ENCODE measurements around the gene CREB5.

The CREB5 gene

DNA sequence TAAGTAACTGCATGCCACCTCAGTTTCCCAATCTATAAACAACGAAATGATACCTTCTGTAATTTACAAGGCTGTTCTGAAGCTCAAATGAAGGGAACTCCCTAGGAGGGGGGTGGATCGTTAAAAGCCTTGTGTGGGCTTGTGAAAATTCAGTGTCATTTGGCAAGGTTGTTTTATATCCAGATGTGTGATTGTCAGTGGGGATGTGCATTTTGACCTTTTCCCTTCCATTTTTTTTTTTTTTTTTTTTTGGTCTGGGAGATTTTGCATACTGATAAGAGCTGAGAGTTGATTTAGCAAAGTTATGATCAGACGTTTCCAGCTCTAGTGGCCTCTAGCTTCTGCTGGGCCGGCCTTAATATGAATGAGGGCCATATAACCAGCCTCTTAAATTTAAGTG, 22.8 kb downstream of the CREB5 start:
- H3K9me3 Mint-ChIP-seq = no peaks in the 10 kb centered on the region
- H3K4me1 Mint-ChIP-seq (ENCODE audit: low read depth) = peaks cover 7% of the 10 kb centered on the region
- H3K27ac Mint-ChIP-seq = no peak overlapping the region
- no peak overlapping the region for H3K4me3 Mint-ChIP-seq
- no peaks in the 10 kb centered on the region for H3K36me3 Mint-ChIP-seq (ENCODE audit: low read depth)
- H3K27me3 Mint-ChIP-seq = peaks cover 44% of the 10 kb centered on the region
- intact Hi-C loops (cut with micrococcal nuclease) = no loop called here

DNA sequence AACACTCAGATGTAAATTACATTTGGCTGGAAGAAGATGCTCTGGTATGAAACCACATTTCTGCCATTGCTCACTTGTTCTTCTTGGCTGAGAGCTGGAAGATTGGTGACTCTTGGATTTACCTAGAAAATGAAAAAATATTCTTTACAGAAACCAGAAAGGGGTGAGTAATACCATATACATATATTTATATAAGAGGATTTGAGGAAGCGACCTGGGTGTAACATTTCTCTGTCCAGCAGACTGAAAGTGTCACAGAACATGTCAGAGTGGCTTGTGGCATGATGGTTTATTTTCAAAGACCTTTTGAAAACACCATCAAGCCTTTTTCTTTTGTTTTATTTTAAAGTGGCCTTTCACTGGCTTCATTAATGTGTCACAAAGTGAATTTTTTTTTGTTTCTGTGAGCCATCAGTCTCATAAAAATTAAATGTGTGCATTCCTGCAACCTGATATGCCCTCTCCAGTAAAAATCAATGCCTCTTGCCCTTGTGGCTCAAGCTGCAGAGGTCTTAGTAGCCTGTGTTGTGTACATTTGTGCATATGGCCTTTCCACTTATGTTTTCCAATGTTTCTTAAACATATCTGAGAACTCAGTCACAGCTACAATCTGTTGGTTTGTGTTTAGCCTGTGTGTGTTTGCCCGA, 23.5 kb downstream of the CREB5 start:
- Mint-ChIP-seq H3K27me3 (peaks cover 45% of the 10 kb centered on the region), H3K27ac (no peak overlapping the region), H3K4me3 (no peak overlapping the region), H3K9me3 (no peaks in the 10 kb centered on the region), H3K4me1 (ENCODE audit: low read depth) (peaks cover 7% of the 10 kb centered on the region), H3K36me3 (ENCODE audit: low read depth) (no peaks in the 10 kb centered on the region)
- intact Hi-C loops (cut with micrococcal nuclease) = no loop called here

DNA sequence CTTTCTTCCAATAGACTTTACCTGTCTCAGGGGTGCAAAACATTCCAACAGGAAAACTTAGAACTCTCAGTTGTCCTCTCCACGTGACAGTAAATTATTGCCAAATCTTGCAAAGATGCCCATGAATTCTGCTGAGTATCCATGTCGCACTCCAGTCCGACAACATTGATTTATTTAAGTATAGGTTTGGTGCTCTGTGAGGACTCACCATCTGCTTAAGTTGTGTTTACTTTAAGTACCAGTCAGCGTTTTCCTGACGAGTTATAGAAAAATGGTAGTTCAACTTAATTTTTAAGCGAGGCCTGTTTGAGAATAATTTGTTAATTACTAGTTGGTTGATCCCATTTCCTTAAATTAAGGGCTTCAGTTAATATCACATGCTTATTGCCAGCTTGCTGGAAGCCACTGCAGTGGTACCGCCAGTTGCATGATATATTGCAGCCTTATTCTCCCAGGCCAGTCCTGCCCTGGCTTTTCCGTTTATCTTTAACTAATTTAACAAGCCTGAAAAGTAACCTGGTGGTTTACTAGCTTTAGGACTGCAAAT, 27.8 kb downstream of the CREB5 start:
- no peaks in the 10 kb centered on the region for H3K4me1 Mint-ChIP-seq (ENCODE audit: low read depth)
- H3K27ac Mint-ChIP-seq = no peak overlapping the region
- H3K36me3 Mint-ChIP-seq (ENCODE audit: low read depth) = no peaks in the 10 kb centered on the region
- H3K27me3 Mint-ChIP-seq = peaks cover 38% of the 10 kb centered on the region
- H3K4me3 Mint-ChIP-seq = no peak overlapping the region
- no peaks in the 10 kb centered on the region for H3K9me3 Mint-ChIP-seq
- intact Hi-C loops (cut with micrococcal nuclease) = no loop called here

DNA sequence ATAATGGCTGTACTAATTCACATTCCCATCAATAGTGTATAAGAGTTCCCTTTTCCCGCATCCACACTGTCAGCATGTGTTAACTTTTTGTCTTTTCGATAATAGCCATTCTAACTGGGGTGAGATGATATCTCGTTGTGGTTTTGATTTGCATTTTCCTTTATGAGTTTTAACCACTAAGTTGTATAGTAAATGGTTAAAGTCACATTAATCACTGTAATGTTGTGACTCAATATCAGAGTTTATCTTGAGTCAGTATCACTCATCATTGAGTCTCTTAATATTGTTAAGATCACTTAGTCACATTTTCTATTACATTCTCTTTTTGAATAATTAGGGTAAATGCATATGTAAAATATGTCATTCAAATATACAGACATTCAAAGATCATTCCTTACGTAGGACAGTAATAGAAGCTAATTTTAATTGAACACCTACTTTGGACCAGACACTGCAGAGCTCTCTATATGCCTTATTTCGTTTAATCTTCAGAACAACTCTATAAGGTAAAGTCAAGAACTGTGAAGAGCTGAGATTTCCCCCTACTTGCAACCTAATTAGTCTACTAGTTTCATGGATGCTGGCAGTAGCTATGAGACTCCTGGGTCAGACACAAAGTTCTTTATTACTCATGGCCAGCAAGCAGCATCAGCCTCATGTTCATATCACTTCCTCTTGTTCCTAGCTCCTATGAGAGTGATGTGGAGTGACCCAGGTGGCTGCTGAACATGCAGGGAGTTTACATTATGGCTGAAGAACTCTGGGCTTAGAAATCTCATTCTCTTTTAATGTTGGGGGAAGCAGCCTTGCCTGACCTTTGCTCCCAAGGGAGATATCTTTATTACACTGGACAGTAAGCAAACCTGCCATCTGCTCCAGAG, 30.5 kb downstream of the CREB5 start:
- H3K4me3 Mint-ChIP-seq = no peak overlapping the region
- H3K27me3 Mint-ChIP-seq = peaks cover 32% of the 10 kb centered on the region
- H3K27ac Mint-ChIP-seq = no peak overlapping the region
- no peaks in the 10 kb centered on the region for H3K9me3 Mint-ChIP-seq
- H3K4me1 Mint-ChIP-seq (ENCODE audit: low read depth) = no peaks in the 10 kb centered on the region
- no peaks in the 10 kb centered on the region for H3K36me3 Mint-ChIP-seq (ENCODE audit: low read depth)
- intact Hi-C loops (cut with micrococcal nuclease) = no loop called here

DNA sequence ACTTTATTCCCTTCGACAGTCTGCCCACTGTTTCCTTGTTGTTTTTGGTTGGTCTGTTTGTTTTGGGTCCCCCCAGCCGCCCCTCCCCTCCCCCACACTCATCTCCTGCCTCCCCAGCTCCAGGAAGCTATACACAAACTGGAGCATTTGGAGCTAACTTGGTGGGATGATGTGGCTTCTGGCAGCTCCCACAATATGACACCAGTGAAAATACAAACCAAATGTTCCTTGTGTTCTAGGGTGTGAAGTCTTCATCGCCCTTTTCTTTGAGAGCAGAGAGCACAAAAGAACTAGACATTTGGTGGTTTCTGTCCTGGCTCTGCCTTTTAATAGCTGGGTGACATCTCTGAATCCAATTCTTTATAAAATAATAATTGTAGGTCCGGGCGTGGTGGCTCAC, 33.8 kb downstream of the CREB5 start:
- no peak overlapping the region for H3K4me3 Mint-ChIP-seq
- no peaks in the 10 kb centered on the region for H3K36me3 Mint-ChIP-seq (ENCODE audit: low read depth)
- H3K27ac Mint-ChIP-seq = no peak overlapping the region
- H3K9me3 Mint-ChIP-seq = no peaks in the 10 kb centered on the region
- intact Hi-C loops (cut with micrococcal nuclease) = no loop called here
- peaks cover 35% of the 10 kb centered on the region for H3K27me3 Mint-ChIP-seq
- H3K4me1 Mint-ChIP-seq (ENCODE audit: low read depth) = no peaks in the 10 kb centered on the region

DNA sequence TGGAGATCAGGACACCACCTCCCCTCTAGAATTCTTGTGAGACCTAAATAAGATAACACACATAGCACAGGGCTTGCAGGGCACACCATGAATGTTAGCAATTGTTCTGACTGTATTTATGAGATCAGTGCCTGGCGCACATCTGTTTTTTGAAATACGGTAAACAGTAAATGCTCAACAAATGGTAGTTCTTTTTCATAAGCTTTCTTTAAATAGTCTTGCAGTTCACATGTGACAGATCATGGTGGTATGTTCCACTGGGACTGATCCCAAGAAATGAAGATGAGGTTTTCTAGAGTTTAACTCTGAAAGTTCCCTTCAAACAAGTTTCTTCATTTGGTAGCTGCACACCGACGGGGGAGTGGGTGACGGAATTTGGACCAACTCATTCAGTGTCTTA, 34.8 kb downstream of the CREB5 start:
- H3K27me3 Mint-ChIP-seq = peaks cover 35% of the 10 kb centered on the region
- H3K4me3 Mint-ChIP-seq = no peak overlapping the region
- no peaks in the 10 kb centered on the region for H3K4me1 Mint-ChIP-seq (ENCODE audit: low read depth)
- intact Hi-C loops (cut with micrococcal nuclease) = no loop called here
- no peaks in the 10 kb centered on the region for H3K9me3 Mint-ChIP-seq
- H3K27ac Mint-ChIP-seq = no peak overlapping the region
- no peaks in the 10 kb centered on the region for H3K36me3 Mint-ChIP-seq (ENCODE audit: low read depth)

DNA sequence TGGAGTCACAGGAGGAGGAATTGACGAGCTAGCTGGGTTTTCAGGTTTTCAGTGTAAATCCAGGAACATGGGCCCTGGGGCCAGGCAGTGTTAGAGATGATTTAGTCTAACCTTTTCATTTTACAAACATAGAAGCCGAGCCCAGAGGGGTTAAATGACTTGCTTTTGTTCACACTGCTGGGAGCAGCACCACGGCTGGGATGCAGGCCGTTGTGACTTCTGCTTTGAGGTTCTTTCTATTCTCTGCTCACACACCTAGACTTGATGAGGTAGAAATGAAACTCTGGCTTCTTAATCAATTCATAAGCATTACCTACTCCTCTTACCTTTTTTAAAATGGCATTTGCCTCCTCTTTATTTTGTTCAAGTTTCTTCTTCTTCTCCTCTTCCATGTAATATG, 36.4 kb downstream of the CREB5 start:
- Mint-ChIP-seq H3K27ac (no peak overlapping the region), H3K9me3 (no peaks in the 10 kb centered on the region), H3K36me3 (ENCODE audit: low read depth) (no peaks in the 10 kb centered on the region), H3K4me1 (ENCODE audit: low read depth) (no peaks in the 10 kb centered on the region), H3K27me3 (peaks cover 33% of the 10 kb centered on the region), H3K4me3 (no peak overlapping the region)
- intact Hi-C loops (cut with micrococcal nuclease) = no loop called here

DNA sequence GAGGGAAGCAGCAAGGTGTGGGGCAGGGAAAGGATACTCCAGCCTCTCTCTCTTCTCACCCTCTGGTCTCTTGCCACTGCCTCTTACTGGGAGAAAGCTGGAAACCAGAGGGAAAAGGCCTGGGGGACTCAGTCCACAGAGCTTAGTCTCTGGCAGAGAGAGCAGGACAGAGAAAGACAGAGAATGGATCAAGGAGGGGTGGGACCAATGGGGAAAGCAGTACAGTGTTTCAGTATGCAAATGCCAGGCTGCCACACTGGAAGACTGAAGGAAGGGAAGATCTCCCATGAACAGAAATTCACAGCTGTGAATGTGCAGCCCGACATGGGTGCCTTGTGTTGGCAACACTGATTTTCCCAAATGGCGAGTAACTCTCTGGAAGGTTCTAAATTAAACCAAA, 40.4 kb downstream of the CREB5 start:
- H3K9me3 Mint-ChIP-seq = no peaks in the 10 kb centered on the region
- H3K36me3 Mint-ChIP-seq (ENCODE audit: low read depth) = no peaks in the 10 kb centered on the region
- no peak overlapping the region for H3K4me3 Mint-ChIP-seq
- no peaks in the 10 kb centered on the region for H3K4me1 Mint-ChIP-seq (ENCODE audit: low read depth)
- intact Hi-C loops (cut with micrococcal nuclease) = no loop called here
- H3K27ac Mint-ChIP-seq = no peak overlapping the region
- peaks cover 35% of the 10 kb centered on the region for H3K27me3 Mint-ChIP-seq

DNA sequence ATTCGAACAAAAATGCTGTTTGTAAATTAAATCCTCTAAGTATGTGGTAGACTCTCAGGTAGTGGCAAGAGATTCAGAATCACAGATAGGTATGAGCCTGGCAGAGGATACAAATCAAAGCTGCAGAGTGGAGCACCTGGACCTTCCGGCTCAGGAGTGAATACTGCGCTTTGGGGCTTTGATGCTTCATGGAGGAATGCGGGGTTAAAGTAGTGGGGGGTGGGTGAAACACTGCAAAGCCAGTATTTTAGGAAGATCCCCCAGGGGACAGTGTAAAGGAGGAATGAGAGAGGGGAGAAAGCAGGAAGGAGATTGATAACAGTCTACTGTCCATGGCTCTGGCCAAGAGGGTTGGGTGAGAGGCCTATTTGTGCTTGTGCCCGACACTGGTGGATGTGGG, 43.2 kb downstream of the CREB5 start:
- H3K27me3 Mint-ChIP-seq = peaks cover 27% of the 10 kb centered on the region
- H3K9me3 Mint-ChIP-seq = no peaks in the 10 kb centered on the region
- H3K27ac Mint-ChIP-seq = no peak overlapping the region
- H3K4me3 Mint-ChIP-seq = no peak overlapping the region
- no peaks in the 10 kb centered on the region for H3K36me3 Mint-ChIP-seq (ENCODE audit: low read depth)
- H3K4me1 Mint-ChIP-seq (ENCODE audit: low read depth) = peaks cover 2% of the 10 kb centered on the region
- intact Hi-C loops (cut with micrococcal nuclease) = no loop called here

DNA sequence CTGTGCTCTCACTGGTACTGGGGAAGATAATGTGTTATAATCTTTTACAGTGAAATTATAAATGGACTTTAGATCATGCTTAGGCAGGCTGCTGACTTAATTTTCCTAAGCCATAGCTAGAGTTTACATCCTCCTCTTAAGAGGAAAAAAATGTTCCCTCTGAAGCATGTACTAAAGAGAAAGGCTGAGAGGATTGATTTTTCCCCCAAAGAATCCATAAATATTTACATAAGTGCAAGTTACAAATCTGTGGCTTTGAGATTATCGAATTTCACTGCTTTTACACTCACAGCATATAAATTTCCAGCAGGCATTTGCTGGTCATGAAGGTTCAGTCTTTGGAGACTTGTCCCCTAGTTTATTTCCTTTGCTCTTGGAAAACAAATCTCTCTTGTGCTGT, 43.7 kb downstream of the CREB5 start:
- intact Hi-C loops (cut with micrococcal nuclease) = no loop called here
- H3K4me3 Mint-ChIP-seq = no peak overlapping the region
- peaks cover 26% of the 10 kb centered on the region for H3K27me3 Mint-ChIP-seq
- peaks cover 6% of the 10 kb centered on the region for H3K4me1 Mint-ChIP-seq (ENCODE audit: low read depth)
- H3K9me3 Mint-ChIP-seq = no peaks in the 10 kb centered on the region
- no peaks in the 10 kb centered on the region for H3K36me3 Mint-ChIP-seq (ENCODE audit: low read depth)
- H3K27ac Mint-ChIP-seq = no peak overlapping the region

DNA sequence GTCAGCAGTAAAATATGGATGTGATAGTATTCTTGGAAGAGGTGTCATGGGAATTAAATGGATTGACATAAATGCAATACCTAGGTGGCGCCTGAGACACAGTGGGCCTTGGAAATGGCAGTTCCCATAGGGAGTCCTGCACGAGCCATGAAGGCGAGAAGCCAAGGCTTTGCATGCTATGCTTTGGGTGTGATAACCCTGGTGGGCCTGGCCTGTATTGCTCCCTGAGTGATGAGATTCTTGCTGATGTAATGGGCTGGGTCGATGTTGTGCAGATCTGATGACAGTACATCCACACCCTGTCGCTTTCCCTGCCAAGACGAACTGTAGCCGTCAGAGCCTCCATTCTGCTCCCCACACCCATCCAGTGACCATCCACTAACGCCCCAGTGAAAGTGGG, 46.4 kb downstream of the CREB5 start:
- no peak overlapping the region for H3K27ac Mint-ChIP-seq
- H3K4me3 Mint-ChIP-seq = no peak overlapping the region
- peaks cover 6% of the 10 kb centered on the region for H3K4me1 Mint-ChIP-seq (ENCODE audit: low read depth)
- H3K27me3 Mint-ChIP-seq = peaks cover 32% of the 10 kb centered on the region
- no peaks in the 10 kb centered on the region for H3K36me3 Mint-ChIP-seq (ENCODE audit: low read depth)
- no peaks in the 10 kb centered on the region for H3K9me3 Mint-ChIP-seq
- intact Hi-C loops (cut with micrococcal nuclease) = no loop called here

DNA sequence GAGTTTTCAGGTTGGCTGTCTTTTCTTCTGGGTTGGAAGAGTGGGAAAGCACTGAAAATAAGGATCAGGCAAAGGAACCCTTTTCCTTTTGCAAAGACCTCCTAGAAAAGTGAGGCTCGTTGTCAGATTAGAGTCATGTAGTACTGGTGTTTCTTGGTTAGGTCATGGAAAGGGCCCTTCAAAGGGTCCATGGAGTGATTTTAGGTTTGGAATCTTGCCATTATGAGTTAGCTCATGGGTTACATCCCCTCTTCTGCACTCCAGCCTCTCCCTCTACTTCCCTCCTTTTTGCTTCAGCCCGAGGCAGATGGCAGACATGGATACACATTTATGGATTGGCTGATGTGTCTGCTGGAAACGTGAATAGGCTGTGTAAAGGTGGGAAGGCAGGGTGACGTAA, 47.0 kb downstream of the CREB5 start:
- intact Hi-C loops (cut with micrococcal nuclease) = no loop called here
- no peaks in the 10 kb centered on the region for H3K9me3 Mint-ChIP-seq
- H3K4me3 Mint-ChIP-seq = no peak overlapping the region
- peaks cover 6% of the 10 kb centered on the region for H3K4me1 Mint-ChIP-seq (ENCODE audit: low read depth)
- no peaks in the 10 kb centered on the region for H3K36me3 Mint-ChIP-seq (ENCODE audit: low read depth)
- H3K27me3 Mint-ChIP-seq = peaks cover 35% of the 10 kb centered on the region
- H3K27ac Mint-ChIP-seq = no peak overlapping the region

DNA sequence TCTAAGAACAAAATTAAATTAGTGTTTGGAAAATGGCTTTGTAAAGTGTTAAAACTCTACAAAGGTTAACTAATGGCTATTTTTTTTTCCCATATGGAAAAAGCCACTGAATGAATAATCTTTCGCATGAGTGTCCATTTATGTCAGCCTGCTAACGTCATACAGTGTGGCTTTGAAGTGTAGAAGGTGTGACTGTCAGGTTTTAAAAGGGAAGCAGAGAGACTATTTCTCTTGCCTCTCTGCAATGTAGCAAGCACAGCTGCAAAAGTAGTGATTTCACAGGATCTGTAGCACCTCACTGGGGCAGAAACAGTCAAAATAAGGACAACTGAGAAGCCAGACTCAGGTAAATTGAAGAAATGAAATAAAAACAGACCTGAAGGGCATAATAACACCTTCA, 53.4 kb downstream of the CREB5 start:
- no peak overlapping the region for H3K4me3 Mint-ChIP-seq

DNA sequence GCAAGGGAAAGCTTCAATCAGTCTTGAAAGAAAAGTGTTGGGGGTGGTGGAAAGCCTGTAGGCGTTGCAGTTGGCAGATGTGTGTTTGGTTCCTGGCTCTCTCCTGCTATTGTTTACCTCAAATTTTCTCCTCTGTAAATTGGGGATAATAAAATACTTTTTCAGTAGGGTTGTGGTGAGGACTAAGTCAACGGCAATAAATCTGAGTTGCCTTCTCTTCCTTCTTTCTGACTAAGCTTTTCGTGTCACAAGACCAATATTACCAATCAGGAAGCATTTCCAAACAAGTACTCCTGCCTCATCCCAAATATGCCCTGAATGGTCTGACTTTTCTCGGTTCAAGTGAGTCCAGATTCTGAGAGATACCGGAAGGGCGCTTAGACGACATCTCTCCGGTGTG, 54.0 kb downstream of the CREB5 start:
- no peaks in the 10 kb centered on the region for H3K36me3 Mint-ChIP-seq (ENCODE audit: low read depth)
- intact Hi-C loops (cut with micrococcal nuclease) = no loop called here

More for the DNA sequence above, 53.4 kb downstream of the CREB5 start:
- peaks cover 49% of the 10 kb centered on the region for H3K27me3 Mint-ChIP-seq
- H3K36me3 Mint-ChIP-seq (ENCODE audit: low read depth) = no peaks in the 10 kb centered on the region
- intact Hi-C loops (cut with micrococcal nuclease) = no loop called here
- H3K27ac Mint-ChIP-seq = no peak overlapping the region
- H3K9me3 Mint-ChIP-seq = no peaks in the 10 kb centered on the region
- peaks cover 7% of the 10 kb centered on the region for H3K4me1 Mint-ChIP-seq (ENCODE audit: low read depth)

More for the DNA sequence above, 54.0 kb downstream of the CREB5 start:
- no peak overlapping the region for H3K27ac Mint-ChIP-seq
- H3K9me3 Mint-ChIP-seq = no peaks in the 10 kb centered on the region
- peaks cover 6% of the 10 kb centered on the region for H3K4me1 Mint-ChIP-seq (ENCODE audit: low read depth)
- H3K27me3 Mint-ChIP-seq = peaks cover 44% of the 10 kb centered on the region
- H3K4me3 Mint-ChIP-seq = no peak overlapping the region

Measured in dendritic cell treated with granulocyte-macrophage colony-stimulating factor and Interleukin-4, amounts not matched to agents 40 ng/mL and 50 ng/mL, for 4 days (primary cell).